ENCODE results near the gene ARSB. TPM values are rescaled to one million over a fixed set of nuclear protein-coding genes. Genes with fewer than 3 reads are reported as not detected.

The ARSB gene
- total RNA-seq, 1 donor from 2014 or later: 28.0 TPM

DNA sequence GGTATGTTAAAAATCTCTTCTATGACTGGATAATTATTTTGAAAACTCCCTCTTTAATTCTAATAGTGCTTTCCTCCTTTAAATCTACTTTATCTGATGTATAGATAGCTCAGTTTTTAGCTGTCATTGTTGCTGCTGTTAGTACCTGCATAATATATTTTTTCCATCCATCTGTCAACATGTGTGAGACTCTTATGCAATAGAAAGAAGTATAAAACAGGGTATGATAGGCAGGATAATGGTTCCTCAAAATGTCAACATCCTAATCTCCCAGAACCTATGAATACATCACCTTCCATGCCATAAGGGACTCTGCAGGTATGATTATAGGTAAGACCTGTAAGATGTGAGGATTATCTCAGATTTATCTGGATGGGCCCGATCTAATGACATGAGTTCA is 199.7 kb downstream of the ARSB start:
- no peak for DNase-seq (ENCODE audit: low read depth, low spot score)
- H3K36me3 Mint-ChIP-seq (ENCODE audit: low read depth): peaks cover under 1% of the 10 kb centered on the region
- H3K9me3 Mint-ChIP-seq: peaks cover 3% of the 10 kb centered on the region
- no peaks in the 10 kb centered on the region for H3K4me1 Mint-ChIP-seq
- TF ChIP-seq, protein P1, sequence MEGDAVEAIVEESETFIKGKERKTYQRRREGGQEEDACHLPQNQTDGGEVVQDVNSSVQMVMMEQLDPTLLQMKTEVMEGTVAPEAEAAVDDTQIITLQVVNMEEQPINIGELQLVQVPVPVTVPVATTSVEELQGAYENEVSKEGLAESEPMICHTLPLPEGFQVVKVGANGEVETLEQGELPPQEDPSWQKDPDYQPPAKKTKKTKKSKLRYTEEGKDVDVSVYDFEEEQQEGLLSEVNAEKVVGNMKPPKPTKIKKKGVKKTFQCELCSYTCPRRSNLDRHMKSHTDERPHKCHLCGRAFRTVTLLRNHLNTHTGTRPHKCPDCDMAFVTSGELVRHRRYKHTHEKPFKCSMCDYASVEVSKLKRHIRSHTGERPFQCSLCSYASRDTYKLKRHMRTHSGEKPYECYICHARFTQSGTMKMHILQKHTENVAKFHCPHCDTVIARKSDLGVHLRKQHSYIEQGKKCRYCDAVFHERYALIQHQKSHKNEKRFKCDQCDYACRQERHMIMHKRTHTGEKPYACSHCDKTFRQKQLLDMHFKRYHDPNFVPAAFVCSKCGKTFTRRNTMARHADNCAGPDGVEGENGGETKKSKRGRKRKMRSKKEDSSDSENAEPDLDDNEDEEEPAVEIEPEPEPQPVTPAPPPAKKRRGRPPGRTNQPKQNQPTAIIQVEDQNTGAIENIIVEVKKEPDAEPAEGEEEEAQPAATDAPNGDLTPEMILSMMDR (conservative IDR thresholded peaks at IDR 0.05): no peak
- no peak overlapping the region for H3K27ac Mint-ChIP-seq (ENCODE audit: unreplicated experiment)
- no peak overlapping the region for H3K4me3 Mint-ChIP-seq
- H3K27me3 Mint-ChIP-seq (ENCODE audit: low read depth): no peaks in the 10 kb centered on the region

DNA sequence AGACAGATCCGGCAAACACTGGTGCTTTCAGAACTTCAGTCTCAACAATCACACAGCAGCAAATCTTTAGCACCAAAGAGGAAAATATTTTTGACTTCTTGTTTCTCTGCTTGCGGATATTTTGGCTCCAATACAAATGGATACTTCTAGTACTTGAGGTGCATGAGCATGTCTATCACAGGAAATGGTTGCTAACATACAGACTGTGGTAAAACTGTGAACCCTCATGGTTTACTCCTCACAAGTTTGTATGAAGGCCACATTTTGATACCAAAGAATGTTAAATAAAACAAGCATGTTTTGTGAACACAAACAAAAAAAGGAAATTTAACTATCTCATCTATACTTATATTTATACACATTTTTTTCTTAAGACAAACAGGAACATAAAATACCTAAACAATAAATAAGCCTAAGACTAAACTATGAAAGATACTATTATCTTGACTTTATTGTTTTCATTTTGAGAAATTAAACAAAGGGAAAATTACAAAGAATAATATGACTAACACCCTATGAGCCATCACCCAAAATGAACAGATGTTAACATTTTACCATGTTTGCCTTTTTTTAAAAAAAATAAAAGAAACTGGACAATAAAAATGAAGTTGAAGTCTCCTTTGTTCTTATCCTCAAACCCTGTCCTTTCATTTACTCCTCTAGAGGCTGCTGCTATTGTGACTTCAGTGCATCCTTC is 201.5 kb downstream of the ARSB start:
- H3K27ac Mint-ChIP-seq (ENCODE audit: unreplicated experiment): no peak overlapping the region

DNA sequence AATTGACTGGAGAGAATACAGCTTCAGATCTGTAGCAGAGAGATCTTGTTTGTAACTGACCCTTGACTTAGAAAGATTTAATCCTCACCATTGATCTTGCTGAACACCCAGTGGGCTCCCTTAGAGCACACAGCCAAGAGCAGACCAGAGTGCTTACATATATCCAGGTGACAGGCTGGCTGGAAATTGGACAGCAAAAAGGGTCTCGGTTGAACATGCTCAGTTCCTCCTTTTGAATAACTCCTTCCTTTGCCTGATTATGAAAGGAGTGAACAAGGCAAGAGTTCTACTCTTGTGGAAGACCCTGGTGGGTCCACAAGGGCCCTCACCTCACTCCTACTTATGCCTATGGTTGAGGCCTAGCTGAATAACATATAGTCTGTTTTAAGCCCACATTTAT is 202.4 kb downstream of the ARSB start:
- Mint-ChIP-seq H3K4me1 (no peaks in the 10 kb centered on the region), H3K4me3 (no peak overlapping the region), H3K27ac (ENCODE audit: unreplicated experiment) (no peak overlapping the region), H3K9me3 (peaks cover 3% of the 10 kb centered on the region), H3K27me3 (ENCODE audit: low read depth) (no peaks in the 10 kb centered on the region), H3K36me3 (ENCODE audit: low read depth) (peaks cover 9% of the 10 kb centered on the region)
- TF ChIP-seq, protein P1 (conservative IDR thresholded peaks at IDR 0.05): no peak
- no peak for DNase-seq (ENCODE audit: low read depth, low spot score)

More for the DNA sequence above, 201.5 kb downstream of the ARSB start:
- TF ChIP-seq, protein P1 (conservative IDR thresholded peaks at IDR 0.05): no peak
- no peak for DNase-seq (ENCODE audit: low read depth, low spot score)
- H3K36me3 Mint-ChIP-seq (ENCODE audit: low read depth): peaks cover 9% of the 10 kb centered on the region
- H3K4me1 Mint-ChIP-seq: no peaks in the 10 kb centered on the region
- no peaks in the 10 kb centered on the region for H3K27me3 Mint-ChIP-seq (ENCODE audit: low read depth)
- H3K9me3 Mint-ChIP-seq: peaks cover 3% of the 10 kb centered on the region
- H3K4me3 Mint-ChIP-seq: no peak overlapping the region

DNA sequence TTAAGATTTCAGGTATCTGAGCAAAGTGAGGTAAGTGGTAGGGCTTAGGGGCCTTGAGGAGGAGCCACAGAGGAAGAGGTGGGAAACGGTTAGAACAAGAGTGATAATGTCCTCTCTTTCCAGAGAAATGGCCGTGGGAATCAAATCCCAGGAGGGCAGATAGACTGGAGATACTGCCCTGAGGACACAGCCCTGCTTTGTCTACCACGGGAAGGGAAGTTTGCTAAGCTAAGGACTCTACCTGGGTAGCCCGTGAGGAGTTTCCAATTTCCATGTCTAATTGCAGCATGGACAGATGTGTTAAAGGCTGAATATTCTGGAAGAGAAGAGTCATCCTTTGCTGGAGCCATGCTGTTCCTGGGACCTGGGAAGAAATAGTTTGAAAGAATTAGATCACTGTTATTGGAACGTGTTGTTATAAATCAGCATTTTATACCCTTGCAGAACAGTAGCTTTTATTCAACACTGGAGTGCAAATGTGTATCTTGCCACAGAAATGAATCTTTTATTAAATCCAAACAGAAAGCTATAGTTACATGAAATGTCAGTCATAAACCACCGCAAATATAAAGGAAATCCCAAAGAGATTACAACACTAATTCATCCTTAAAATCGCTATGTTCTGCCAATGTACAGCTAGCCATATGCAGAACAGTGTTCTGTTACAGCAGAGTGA is 203.4 kb downstream of the ARSB start:
- Mint-ChIP-seq H3K27ac (ENCODE audit: unreplicated experiment) (no peak overlapping the region), H3K4me3 (no peak overlapping the region), H3K36me3 (ENCODE audit: low read depth) (peaks cover 9% of the 10 kb centered on the region), H3K27me3 (ENCODE audit: low read depth) (no peaks in the 10 kb centered on the region), H3K4me1 (no peaks in the 10 kb centered on the region), H3K9me3 (peaks cover 3% of the 10 kb centered on the region)
- no peak for DNase-seq (ENCODE audit: low read depth, low spot score)
- TF ChIP-seq, protein P1 (conservative IDR thresholded peaks at IDR 0.05): no peak

DNA sequence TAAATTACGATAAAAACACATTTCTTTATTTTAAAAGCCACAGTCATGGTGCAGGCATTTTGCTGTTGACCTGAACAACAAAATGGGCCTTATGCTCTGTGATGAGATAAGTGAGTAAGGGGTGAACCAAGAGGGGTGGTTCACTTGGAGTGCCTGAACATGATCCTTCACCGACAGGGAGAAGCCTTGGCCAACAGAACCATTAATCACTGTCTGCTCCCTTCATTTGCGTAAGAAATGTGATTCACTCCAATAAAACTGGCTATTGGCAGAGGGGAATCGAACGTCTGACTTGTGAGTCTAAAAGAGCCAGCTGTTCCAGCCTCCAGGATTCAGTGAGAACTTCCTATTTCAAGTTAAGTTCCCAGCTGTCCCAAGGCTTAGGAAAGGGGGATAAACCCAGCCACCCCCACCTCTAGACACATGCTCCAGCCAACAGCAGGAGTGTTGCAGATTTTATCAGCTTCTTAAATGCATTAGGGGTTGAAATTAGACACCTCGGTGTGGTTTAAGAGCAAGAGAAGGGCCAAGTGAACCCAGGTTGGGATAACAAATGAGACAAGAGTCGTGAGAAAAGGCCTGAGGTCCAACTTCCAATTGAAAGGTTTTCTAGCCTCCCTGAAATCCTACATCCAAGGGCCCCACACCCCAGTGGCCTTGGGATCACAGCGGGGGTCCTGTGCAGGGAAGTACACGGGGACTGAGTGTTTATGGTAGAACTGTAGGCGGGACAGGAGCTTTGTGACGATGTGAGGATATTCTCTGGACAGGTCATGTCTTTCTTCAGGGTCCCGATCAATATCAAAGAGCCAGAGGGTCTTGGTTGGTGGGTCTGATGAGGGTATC is 205.1 kb downstream of the ARSB start:
- DNase-seq (ENCODE audit: low read depth, low spot score): no peak
- Mint-ChIP-seq H3K36me3 (ENCODE audit: low read depth) (peaks cover 12% of the 10 kb centered on the region), H3K9me3 (peaks cover 3% of the 10 kb centered on the region), H3K4me3 (no peak overlapping the region), H3K27me3 (ENCODE audit: low read depth) (no peaks in the 10 kb centered on the region), H3K4me1 (no peaks in the 10 kb centered on the region), H3K27ac (ENCODE audit: unreplicated experiment) (no peak overlapping the region)
- TF ChIP-seq, protein P1 (conservative IDR thresholded peaks at IDR 0.05): no peak

Measured in neural crest cell (in vitro differentiated cells).